IPS-18c (cell line): ENCODE results near the gene CFAP61.
A peak's percentile ranks its signal among the peaks of the same experiment; 100 is the strongest.
"Not testable (repeated sequence)": the region's sequence is repeated elsewhere in the genome, so short reads cannot be mapped to it uniquely, and the experiment has no call there.

ENCODE experiments used
- H3K4me3 ChIP-seq: 2 replicates; pipeline ENCODE4 v1.7.0; 2013; ENCODE audit warnings: low read depth, mild to moderate bottlenecking, low read length, moderate library complexity; ENCODE audit not compliant: insufficient read depth
- H3K9me3 ChIP-seq: one replicate; pipeline ENCODE4 v1.6.1; 2013; ENCODE audit warnings: mild to moderate bottlenecking, low read length, moderate library complexity; ENCODE audit not compliant: control insufficient read depth, insufficient read depth

CFAP61 gene

GRCh38 chr20:20333866-20334265, 281.5 kb downstream of the CFAP61 start:
- Histone ChIP-seq H3K4me3 (no peak overlapping the region), H3K9me3 (no peaks in the 10 kb centered on the region)

GRCh38 chr20:20334489-20334888, 282.2 kb downstream of the CFAP61 start:
- Histone ChIP-seq H3K9me3 (no peaks in the 10 kb centered on the region), H3K4me3 (no peak overlapping the region)

GRCh38 chr20:20338133-20338730, 285.9 kb downstream of the CFAP61 start:
- Histone ChIP-seq H3K9me3 (no peaks in the 10 kb centered on the region), H3K4me3 (no peak overlapping the region)

- Histone ChIP-seq H3K4me3 (no peak overlapping the region), H3K9me3 (no peaks in the 10 kb centered on the region)
Measured at GRCh38 chr20:20340443-20340842, 288.1 kb downstream of the CFAP61 start.

GRCh38 chr20:20341371-20341770, 289.0 kb downstream of the CFAP61 start:
- no peak overlapping the region for H3K4me3 ChIP-seq
- H3K9me3 ChIP-seq, result no peaks in the 10 kb centered on the region

GRCh38 chr20:20342066-20342465, 289.7 kb downstream of the CFAP61 start:
- Histone ChIP-seq H3K4me3 (no peak overlapping the region), H3K9me3 (no peaks in the 10 kb centered on the region)

- no peaks in the 10 kb centered on the region for H3K9me3 ChIP-seq
- no peak overlapping the region for H3K4me3 ChIP-seq
Measured at GRCh38 chr20:20343932-20344331, 291.6 kb downstream of the CFAP61 start.

GRCh38 chr20:20344476-20344875, 292.1 kb downstream of the CFAP61 start:
- Histone ChIP-seq H3K4me3 (no peak overlapping the region), H3K9me3 (no peaks in the 10 kb centered on the region)

GRCh38 chr20:20353576-20353975, 301.2 kb downstream of the CFAP61 start:
- Histone ChIP-seq H3K9me3 (peaks cover 5% of the 10 kb centered on the region), H3K4me3 (no peak overlapping the region)

- H3K4me3 ChIP-seq, H3K9me3 ChIP-seq: not testable (repeated sequence)
Measured at GRCh38 chr20:20355503-20355902, 303.2 kb downstream of the CFAP61 start.

- H3K4me3 ChIP-seq, result no peak overlapping the region
- peaks cover 5% of the 10 kb centered on the region for H3K9me3 ChIP-seq
Measured at GRCh38 chr20:20358801-20359200, 306.5 kb downstream of the CFAP61 start.

- Histone ChIP-seq H3K9me3 (peaks cover 5% of the 10 kb centered on the region), H3K4me3 (no peak overlapping the region)
Measured at GRCh38 chr20:20359628-20360027, 307.3 kb downstream of the CFAP61 start.

- Histone ChIP-seq H3K9me3 (peaks cover 2% of the 10 kb centered on the region), H3K4me3 (no peak overlapping the region)
Measured at GRCh38 chr20:20360464-20360863, 308.1 kb downstream of the CFAP61 start.

GRCh38 chr20:20362774-20363433, 310.6 kb downstream of the CFAP61 start:
- H3K4me3 ChIP-seq, result peak overlapping the region; percentile 40; the same call in 1 of the 2 replicates

GRCh38 chr20:20363434-20363798, 311.1 kb downstream of the CFAP61 start:
- H3K4me3 ChIP-seq, result peak overlapping the region; percentile 44
- H3K9me3 ChIP-seq, result no peaks in the 10 kb centered on the region

More at GRCh38 chr20:20362774-20363433, 310.6 kb downstream of the CFAP61 start:
- H3K9me3 ChIP-seq, result no peaks in the 10 kb centered on the region

GRCh38 chr20:20363799-20364592, 311.7 kb downstream of the CFAP61 start:
- H3K9me3 ChIP-seq, result no peaks in the 10 kb centered on the region
- H3K4me3 ChIP-seq, result peak overlapping the region; percentile 44

- Histone ChIP-seq H3K9me3 (no peaks in the 10 kb centered on the region), H3K4me3 (peak overlapping the region; percentile 44; the same call in 1 of the 2 replicates)
Measured at GRCh38 chr20:20364593-20365479, 312.5 kb downstream of the CFAP61 start.
